Fibroblast of lung (primary cell): ENCODE data around the gene DLGAP1.

Experiments
- CTCF ChIP-seq, 2 donors: IDR thresholded peaks in 1 of 2; conservative IDR thresholded peaks in 1 of 2; 1 replicate in 1 of 2; 2 replicates in 1 of 2; pipeline ENCODE4 v1.5.1; 2011 to 2012; ENCODE audit warnings: low read length in 2 of 2, control low read depth in 1 of 2, inconsistent platforms in 1 of 2, low read depth in 1 of 2, mild to moderate bottlenecking in 1 of 2
- EZH2 ChIP-seq: IDR thresholded peaks from 2 replicates; pipeline ENCODE4 v1.5.1; 2012; ENCODE audit warnings: low read length, control low read depth, mild to moderate bottlenecking; ENCODE audit errors: missing control alignments

- TF ChIP-seq CTCF (conservative IDR thresholded peaks at IDR 0.05 in 1 of 2, IDR thresholded peaks at IDR 0.05 in 1 of 2; ENCODE audit: low read depth in 1 of 2, low read length in 2 of 2) = no peak
- no peak for TF ChIP-seq EZH2
Observed at GRCh38 chr18:4391859-4392258, 63.2 kb downstream of the DLGAP1 start.
